Muscle layer of duodenum (tissue), 2 donors: Measurements from ENCODE around the gene IL18R1.

ENCODE experiments used
- H3K27ac ChIP-seq: one replicate; pipeline ENCODE4 v1.7.0; 2013; ENCODE audit warnings: mild to moderate bottlenecking, low read length
- H3K27me3 ChIP-seq: one replicate; pipeline ENCODE4 v1.7.0; 2013; ENCODE audit warnings: low read depth, mild to moderate bottlenecking, control low read depth, low read length
- H3K36me3 ChIP-seq, 2 donors: one replicate each; pipeline ENCODE4 v1.7.0; 2013; ENCODE audit warnings: low read length in 2 of 2, control low read depth in 1 of 2, mild to moderate bottlenecking in 1 of 2; ENCODE audit not compliant: insufficient read depth in 2 of 2, control insufficient read depth in 1 of 2
- H3K4me1 ChIP-seq, 2 donors: one replicate each; pipeline ENCODE4 v1.7.0; 2013; ENCODE audit warnings: low read length in 2 of 2, mild to moderate bottlenecking in 2 of 2, control low read depth in 1 of 2, moderate library complexity in 1 of 2; ENCODE audit not compliant: insufficient read depth in 2 of 2, control insufficient read depth in 1 of 2
- H3K4me3 ChIP-seq, 2 donors: one replicate each; pipeline ENCODE4 v1.7.0; 2013; ENCODE audit warnings: low read length in 2 of 2, low read depth in 1 of 2, mild to moderate bottlenecking in 1 of 2
- H3K9me3 ChIP-seq, 2 donors: one replicate each; pipeline ENCODE4 v1.7.0; 2013; ENCODE audit warnings: low read length in 2 of 2, control low read depth in 1 of 2, mild to moderate bottlenecking in 1 of 2; ENCODE audit not compliant: control insufficient read depth in 1 of 2
- donor health status: healthy.

Gene IL18R1

GRCh38 chr2:102437122-102437521 is 81.5 kb downstream of the IL18R1 start:
- Histone ChIP-seq H3K36me3 (no peaks in the 10 kb centered on the region), H3K4me3 (no peak overlapping the region), H3K9me3 (no peaks in the 10 kb centered on the region), H3K4me1 (no peaks in the 10 kb centered on the region), H3K27me3 (no peaks in the 10 kb centered on the region), H3K27ac (no peak overlapping the region)

GRCh38 chr2:102438111-102438510 is 82.5 kb downstream of the IL18R1 start:
- Histone ChIP-seq H3K27ac (no peak overlapping the region), H3K9me3 (no peaks in the 10 kb centered on the region), H3K4me1 (no peaks in the 10 kb centered on the region), H3K36me3 (no peaks in the 10 kb centered on the region), H3K4me3 (no peak overlapping the region), H3K27me3 (no peaks in the 10 kb centered on the region)

- H3K27me3 ChIP-seq: no peaks in the 10 kb centered on the region
- H3K27ac ChIP-seq: no peak overlapping the region
- H3K36me3 ChIP-seq: no peaks in the 10 kb centered on the region
- H3K4me1 ChIP-seq: no peaks in the 10 kb centered on the region
- no peak overlapping the region for H3K4me3 ChIP-seq
- H3K9me3 ChIP-seq: no peaks in the 10 kb centered on the region
Observed at GRCh38 chr2:102438578-102438977, 83.0 kb downstream of the IL18R1 start.

GRCh38 chr2:102439065-102439695 is 83.6 kb downstream of the IL18R1 start:
- Histone ChIP-seq H3K4me1 (no peaks in the 10 kb centered on the region), H3K4me3 (no peak overlapping the region), H3K9me3 (no peaks in the 10 kb centered on the region), H3K27ac (no peak overlapping the region), H3K36me3 (no peaks in the 10 kb centered on the region), H3K27me3 (no peaks in the 10 kb centered on the region)

- Histone ChIP-seq H3K27me3 (no peaks in the 10 kb centered on the region), H3K36me3 (no peaks in the 10 kb centered on the region), H3K4me1 (no peaks in the 10 kb centered on the region), H3K4me3 (no peak overlapping the region), H3K9me3 (no peaks in the 10 kb centered on the region), H3K27ac (no peak overlapping the region)
Observed at GRCh38 chr2:102442967-102443828, 87.6 kb downstream of the IL18R1 start.

GRCh38 chr2:102444233-102444632 is 88.6 kb downstream of the IL18R1 start:
- H3K27ac ChIP-seq: no peak overlapping the region
- H3K9me3 ChIP-seq: no peaks in the 10 kb centered on the region
- no peak overlapping the region for H3K4me3 ChIP-seq
- no peaks in the 10 kb centered on the region for H3K27me3 ChIP-seq
- no peaks in the 10 kb centered on the region for H3K4me1 ChIP-seq
- H3K36me3 ChIP-seq: no peaks in the 10 kb centered on the region

- H3K9me3 ChIP-seq: no peaks in the 10 kb centered on the region
- H3K4me3 ChIP-seq: no peak overlapping the region
- no peak overlapping the region for H3K27ac ChIP-seq
- H3K27me3 ChIP-seq: no peaks in the 10 kb centered on the region
- H3K4me1 ChIP-seq: no peaks in the 10 kb centered on the region
- no peaks in the 10 kb centered on the region for H3K36me3 ChIP-seq
Observed at GRCh38 chr2:102446936-102447335, 91.3 kb downstream of the IL18R1 start.
